Natural killer cell (primary cell): Measurements from ENCODE around the gene DDX39A. TPM values are rescaled to one million over a fixed set of nuclear protein-coding genes. Genes with fewer than 3 reads are reported as not detected.

ENCODE experiments used
- ATAC-seq, 3 donors: fragments of 150-1000 bp in 2 of 3; fragments of 200-7000 bp in 1 of 3; cut with Tn5 transposase; 1 replicate in 1 of 3; 2 replicates in 2 of 3; pipeline ENCODE4 v1.10.0; 2021; ENCODE audit warnings: mild to moderate bottlenecking in 2 of 3, moderate library complexity in 2 of 3
- DNase-seq, 2 donors: peaks; one replicate each; pipeline versions ENCODE4 v3.0.0 to v3.0.0-alpha.2; 2013 to 2021; ENCODE audit warnings: mixed read lengths in 1 of 2
- H3K27ac ChIP-seq: one replicate; pipeline ENCODE4 v1.5.1; 2013; ENCODE audit warnings: mild to moderate bottlenecking, low read length
- H3K27me3 ChIP-seq: one replicate; pipeline ENCODE4 v1.6.1; 2013; ENCODE audit warnings: low read length; ENCODE audit not compliant: control insufficient read depth, insufficient read depth
- H3K36me3 ChIP-seq: one replicate; pipeline ENCODE4 v1.6.1; 2013; ENCODE audit warnings: low read length; ENCODE audit not compliant: control insufficient read depth, insufficient read depth
- H3K4me1 ChIP-seq: one replicate; pipeline ENCODE4 v1.6.1; 2013; ENCODE audit warnings: low read length; ENCODE audit not compliant: control insufficient read depth, insufficient read depth
- H3K4me3 ChIP-seq: one replicate; pipeline ENCODE4 v1.5.1; 2013; ENCODE audit warnings: low read length
- H3K9me3 ChIP-seq: one replicate; pipeline ENCODE4 v1.6.1; 2013; ENCODE audit warnings: low read length; ENCODE audit not compliant: control insufficient read depth, insufficient read depth
- H3K27ac Mint-ChIP-seq, 2 donors: one replicate each; pipeline ENCODE4 v1.8.0; 2022; ENCODE audit warnings: mild to moderate bottlenecking in 2 of 2, mixed read lengths in 2 of 2, moderate library complexity in 1 of 2
- H3K27me3 Mint-ChIP-seq, 2 donors: one replicate each; pipeline ENCODE4 v1.8.0; 2022; ENCODE audit warnings: low read depth in 2 of 2, mixed read lengths in 2 of 2
- H3K36me3 Mint-ChIP-seq: one replicate; pipeline ENCODE4 v1.8.0; 2022; ENCODE audit warnings: mixed read lengths
- H3K4me1 Mint-ChIP-seq, 2 donors: one replicate each; pipeline ENCODE4 v1.8.0; 2022; ENCODE audit warnings: mixed read lengths in 2 of 2
- H3K4me3 Mint-ChIP-seq: one replicate; pipeline ENCODE4 v1.8.0; 2022; ENCODE audit warnings: mild to moderate bottlenecking, moderate library complexity, mixed read lengths
- H3K9me3 Mint-ChIP-seq, 2 donors: one replicate each; pipeline ENCODE4 v1.8.0; 2022; ENCODE audit warnings: mixed read lengths in 2 of 2
- WGBS: methylation state at CpG from one replicate; pipeline ENCODE4 v1.1.7; 2013; ENCODE audit warnings: missing lambda C conversion rate; ENCODE audit not compliant: insufficient coverage; 5-methylcytosine and 5-hydroxymethylcytosine counted together
- intact Hi-C: fragments of 100-400 bp; cut with micrococcal nuclease; formaldehyde crosslinking; loops from one replicate; pipeline ENCODE4 v1.14.2; 2022
- total RNA-seq, 4 donors: library from RNA; stranded (reverse); fragments of 120-200 nt in 1 of 4; gene quantifications; one replicate each; pipeline versions ENCODE4 v1.2.3 to v1.2.4, GENCODE V29; 2013 to 2022
- TF ChIP-seq, protein P1 (sequence below): fragments of 200-600 bp; IDR thresholded peaks from one replicate; pipeline ENCODE4 v1.8.0; 2022; ENCODE audit warnings: antibody characterized with exemption

Gene DDX39A
- total RNA-seq: 100 to 1,000 TPM; 397 to 569 (median 557) TPM
- 92.4 TPM for total RNA-seq (2013)

DNA sequence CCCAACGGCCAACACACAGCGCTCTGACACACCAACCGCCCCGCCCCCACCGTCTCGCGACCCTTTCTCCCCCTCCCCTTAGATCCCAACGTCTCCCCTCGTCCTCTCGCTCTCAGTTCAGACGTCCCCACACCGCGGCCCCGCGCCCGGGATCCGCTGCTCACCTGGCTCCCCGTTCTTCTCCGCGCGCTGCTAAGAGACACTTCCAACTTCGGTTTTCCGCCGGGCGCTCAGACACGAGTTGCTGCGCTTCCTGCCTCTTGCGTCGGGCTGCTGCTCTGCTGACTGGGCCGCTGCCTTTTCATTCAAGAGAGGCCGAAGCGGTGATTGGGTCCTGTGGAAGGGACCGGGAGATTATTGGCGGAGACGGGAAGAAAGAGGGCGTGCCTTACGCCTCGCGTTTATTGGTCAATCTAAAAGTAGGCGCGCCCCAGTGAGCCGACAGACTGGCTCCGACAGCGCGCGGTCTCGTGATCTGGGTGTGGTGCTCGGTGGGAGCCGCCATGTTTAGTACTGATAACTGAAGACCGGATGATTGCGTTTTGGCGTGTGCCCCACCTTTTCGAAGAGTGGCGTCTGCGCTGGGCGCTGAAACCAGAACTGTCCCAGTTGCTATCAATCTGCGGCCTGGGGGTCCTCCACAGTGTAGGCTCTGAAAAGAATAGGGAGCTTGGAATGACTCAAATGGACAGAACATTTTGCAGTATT lies at the start of gene DDX39A:
Gene DDX39A, minus strand, starts transcription at position 236 of the 708 bp plus-strand sequence. CDS start 6,121 bp downstream, outside the sequence.
- no peaks in the 10 kb centered on the region for H3K9me3 Mint-ChIP-seq
- Histone ChIP-seq H3K4me1 (peaks cover 45% of the 10 kb centered on the region), H3K4me3 (peak within 1 kb of the TSS; percentile 69)

DNA sequence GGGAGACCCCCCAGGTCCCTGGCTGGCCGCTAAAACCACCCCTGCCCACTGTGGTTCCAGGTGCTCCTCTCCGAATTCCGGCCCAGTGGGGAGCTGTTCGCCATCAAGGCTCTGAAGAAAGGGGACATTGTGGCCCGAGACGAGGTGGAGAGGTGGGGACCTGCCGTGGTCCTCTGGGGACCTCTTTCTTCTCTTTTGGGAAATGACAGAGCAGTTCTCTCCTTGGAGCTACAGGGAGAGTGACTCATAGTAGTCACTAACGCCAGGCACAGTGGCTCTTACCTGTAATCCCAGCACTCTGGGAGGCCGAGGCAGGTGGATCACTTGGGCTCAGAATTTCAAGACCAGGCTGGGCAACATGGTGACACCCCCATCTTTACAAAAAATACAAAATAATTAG lies 48.7 kb upstream of the DDX39A start:
- DNase-seq (no peak), ATAC-seq (no peak)
- TF ChIP-seq, protein P1, sequence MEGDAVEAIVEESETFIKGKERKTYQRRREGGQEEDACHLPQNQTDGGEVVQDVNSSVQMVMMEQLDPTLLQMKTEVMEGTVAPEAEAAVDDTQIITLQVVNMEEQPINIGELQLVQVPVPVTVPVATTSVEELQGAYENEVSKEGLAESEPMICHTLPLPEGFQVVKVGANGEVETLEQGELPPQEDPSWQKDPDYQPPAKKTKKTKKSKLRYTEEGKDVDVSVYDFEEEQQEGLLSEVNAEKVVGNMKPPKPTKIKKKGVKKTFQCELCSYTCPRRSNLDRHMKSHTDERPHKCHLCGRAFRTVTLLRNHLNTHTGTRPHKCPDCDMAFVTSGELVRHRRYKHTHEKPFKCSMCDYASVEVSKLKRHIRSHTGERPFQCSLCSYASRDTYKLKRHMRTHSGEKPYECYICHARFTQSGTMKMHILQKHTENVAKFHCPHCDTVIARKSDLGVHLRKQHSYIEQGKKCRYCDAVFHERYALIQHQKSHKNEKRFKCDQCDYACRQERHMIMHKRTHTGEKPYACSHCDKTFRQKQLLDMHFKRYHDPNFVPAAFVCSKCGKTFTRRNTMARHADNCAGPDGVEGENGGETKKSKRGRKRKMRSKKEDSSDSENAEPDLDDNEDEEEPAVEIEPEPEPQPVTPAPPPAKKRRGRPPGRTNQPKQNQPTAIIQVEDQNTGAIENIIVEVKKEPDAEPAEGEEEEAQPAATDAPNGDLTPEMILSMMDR: no peak
- Histone ChIP-seq H3K36me3 (peaks cover 70% of the 10 kb centered on the region), H3K27ac (no peak overlapping the region), H3K4me1 (peaks cover 13% of the 10 kb centered on the region), H3K27me3 (no peaks in the 10 kb centered on the region), H3K4me3 (no peak overlapping the region), H3K9me3 (no peaks in the 10 kb centered on the region)
- Mint-ChIP-seq H3K4me1 (peaks cover 8 to 13% of the 10 kb centered on the region in 2 donors), H3K9me3 (no peaks in the 10 kb centered on the region), H3K27me3 (peaks cover 0 to 3% of the 10 kb centered on the region in 2 donors), H3K27ac (peak overlapping the region in 1 of 2 donors; percentile 22), H3K4me3 (no peak overlapping the region), H3K36me3 (no peaks in the 10 kb centered on the region)
- WGBS: 86% methylated on average over 9 of the region's 9 CpGs
- intact Hi-C loops: no loop called here

More for the DNA sequence above, at the start of gene DDX39A:
- peak within 1 kb of the TSS; percentile 93 to 98 for H3K27ac Mint-ChIP-seq
- peak within 1 kb of the TSS; percentile 94 for H3K4me3 Mint-ChIP-seq
- peaks cover 3% of the 10 kb centered on the region for H3K36me3 ChIP-seq
- peak within 1 kb of the TSS; percentile 93 for H3K27ac ChIP-seq
- intact Hi-C loops: loop anchor here (1.0 to 5.0 kb wide), 4 partner anchors 16 to 282 kb away; partner anchors contain the start of genes ASF1B and DNAJB1
- H3K9me3 ChIP-seq: no peaks in the 10 kb centered on the region
- DNase-seq (peak; percentile 94 to 99), ATAC-seq (peak; percentile 80 to 94 (median 82))
- no peaks in the 10 kb centered on the region for H3K27me3 Mint-ChIP-seq
- peaks cover 40 to 45% of the 10 kb centered on the region in 2 donors for H3K4me1 Mint-ChIP-seq
- no peaks in the 10 kb centered on the region for H3K36me3 Mint-ChIP-seq
- TF ChIP-seq, protein P1: no peak
- H3K27me3 ChIP-seq: no peaks in the 10 kb centered on the region
- under 1% methylated on average over 57 of the region's 57 CpGs for WGBS

DNA sequence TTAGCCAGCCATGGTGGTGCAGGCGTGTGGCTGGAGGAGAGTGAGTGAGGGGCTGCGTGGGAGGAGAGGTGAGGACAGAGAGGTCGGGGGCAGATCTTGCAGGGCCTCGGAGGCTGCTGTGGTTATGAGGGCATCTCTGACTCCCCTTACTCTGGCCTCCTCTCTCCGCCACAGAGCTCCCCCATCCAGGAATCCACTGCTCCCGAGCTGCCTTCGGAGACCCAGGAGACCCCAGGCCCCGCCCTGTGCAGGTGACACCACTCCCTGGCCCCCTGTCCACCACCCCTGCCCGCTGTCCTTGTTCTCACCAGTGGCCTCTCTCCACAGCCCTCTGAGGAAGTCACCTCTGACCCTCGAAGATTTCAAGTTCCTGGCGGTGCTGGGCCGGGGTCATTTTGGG lies 48.2 kb upstream of the DDX39A start:
- DNase-seq (no peak), ATAC-seq (no peak)
- Mint-ChIP-seq H3K36me3 (no peaks in the 10 kb centered on the region), H3K4me1 (peaks cover 4 to 9% of the 10 kb centered on the region in 2 donors), H3K4me3 (no peak overlapping the region), H3K9me3 (no peaks in the 10 kb centered on the region), H3K27me3 (no peaks in the 10 kb centered on the region), H3K27ac (peak overlapping the region in 1 of 2 donors; percentile 22)
- no peak overlapping the region for H3K4me3 ChIP-seq
- peaks cover 9% of the 10 kb centered on the region for H3K4me1 ChIP-seq
- intact Hi-C loops: no loop called here
- H3K36me3 ChIP-seq: peaks cover 74% of the 10 kb centered on the region
- 92% methylated on average over 11 of the region's 12 CpGs for WGBS
- no peak overlapping the region for H3K27ac ChIP-seq
- H3K9me3 ChIP-seq: no peaks in the 10 kb centered on the region
- TF ChIP-seq, protein P1: no peak
- H3K27me3 ChIP-seq: no peaks in the 10 kb centered on the region
